GM21367 (cell line): ENCODE data around the gene FAM72A.
"Not testable (repeated sequence)": the region's sequence is repeated elsewhere in the genome, so short reads cannot be mapped to it uniquely, and the experiment has no call there.

Experiments used
- ATAC-seq: cut with Tn5 transposase; IDR thresholded peaks from one replicate; pipeline ENCODE4 v1.9.1; 2021; ENCODE audit not compliant: unreplicated experiment

The FAM72A gene

GRCh38 chr1:206173110-206173719 is 29.4 kb downstream of the FAM72A start:
- ATAC-seq = not testable (repeated sequence)

- not testable (repeated sequence) for ATAC-seq
These were observed 32.8 kb downstream of the FAM72A start for GRCh38 chr1:206169794-206170193.

- ATAC-seq = not testable (repeated sequence)
These were observed 35.1 kb downstream of the FAM72A start for GRCh38 chr1:206167350-206168029.

- no peak for ATAC-seq
These were observed 56.8 kb downstream of the FAM72A start for GRCh38 chr1:206145771-206146290.

GRCh38 chr1:206144605-206145004 is 58.0 kb downstream of the FAM72A start:
- no peak for ATAC-seq

- no peak for ATAC-seq
These were observed 59.0 kb downstream of the FAM72A start for GRCh38 chr1:206143537-206144172.

GRCh38 chr1:206142770-206143169 is 59.9 kb downstream of the FAM72A start:
- no peak for ATAC-seq

GRCh38 chr1:206142011-206142410 is 60.6 kb downstream of the FAM72A start:
- no peak for ATAC-seq

- ATAC-seq = no peak
These were observed 66.4 kb downstream of the FAM72A start for GRCh38 chr1:206136241-206136640.
